Endothelial cell of umbilical vein (primary cell): ENCODE results near the gene GHSR. TPM values are rescaled to one million over a fixed set of nuclear protein-coding genes. Genes with fewer than 3 reads are reported as not detected.

ENCODE experiments used
- BruUV-seq: library from RNA; stranded (reverse); fragments of 400-500 nt; replicated peaks from 2 replicates; lab custom pipeline; 2021; lab: Mats Ljungman, UMichigan
- CTCF ChIA-PET: fragments of 300-600, 350-600 bp; sonication (Branson Sonifier 250); formaldehyde crosslinking; loops from one replicate; lab custom pipeline; 2021; ENCODE audit warnings: antibody characterized with exemption, inconsistent platforms; lab: Charles Lee
- POLR2A ChIA-PET: fragments of 300-600, 350-600 bp; sonication (Branson Sonifier 250); formaldehyde crosslinking; loops from one replicate; lab custom pipeline; 2021; ENCODE audit warnings: antibody characterized with exemption, inconsistent platforms; lab: Charles Lee
- DNase-seq: peaks from one replicate; pipeline ENCODE4 v3.0.0-alpha.2; 2011; ENCODE audit warnings: low read depth, low spot score
- FAIRE-seq: peaks from 2 replicates; lab custom pipeline; 2011; peaks lifted over from hg19 to GRCh38; lab: Jason Lieb, UNC
- H2AFZ ChIP-seq: 2 replicates; pipeline ENCODE4 v1.6.0; 2012; ENCODE audit warnings: low read depth, low read length, control low read depth, inconsistent platforms
- H3K27ac ChIP-seq: 2 replicates; pipeline ENCODE4 v1.5.1; 2011; ENCODE audit warnings: low read depth, mild to moderate bottlenecking, control low read depth, low read length, moderate library complexity; ENCODE audit not compliant: insufficient read depth
- H3K27me3 ChIP-seq, 2 experiments: 2 replicates each; pipeline versions ENCODE4 v1.6.0 to v1.6.1; 2011; ENCODE audit warnings: low read length in 2 of 2, mixed read lengths in 1 of 2; ENCODE audit not compliant: control insufficient read depth in 2 of 2, insufficient read depth in 2 of 2
- H3K36me3 ChIP-seq, 2 experiments: 2 replicates in 1 of 2; 3 replicates in 1 of 2; pipeline ENCODE4 v1.5.1; 2011; ENCODE audit warnings: low read length in 2 of 2, mild to moderate bottlenecking in 1 of 2, moderate library complexity in 1 of 2; ENCODE audit not compliant: control insufficient read depth in 2 of 2, insufficient read depth in 2 of 2; ENCODE audit errors: extremely low read depth in 1 of 2
- H3K4me1 ChIP-seq: 3 replicates; pipeline ENCODE4 v1.5.1; 2011; ENCODE audit warnings: mild to moderate bottlenecking, low read length; ENCODE audit not compliant: control insufficient read depth, insufficient read depth; ENCODE audit errors: extremely low read depth
- H3K4me2 ChIP-seq: 2 replicates; pipeline ENCODE4 v1.6.1; 2011; ENCODE audit warnings: low read length, control low read depth, mixed read lengths; ENCODE audit not compliant: insufficient read depth
- H3K4me3 ChIP-seq, 3 experiments: fragments of 200-600 bp in 1 of 3; sonication (generic), shearing (Covaris generic) in 1 of 3; replicated peaks in 1 of 3; 2 replicates each; pipeline ENCODE4 v1.5.1; 2011 to 2016; ENCODE audit warnings: control low read depth in 3 of 3, low read length in 3 of 3, mild to moderate bottlenecking in 2 of 3, inconsistent platforms in 1 of 3, low read depth in 1 of 3, moderate library complexity in 1 of 3; ENCODE audit not compliant: insufficient read depth in 1 of 3
- H3K79me2 ChIP-seq: 2 replicates; pipeline ENCODE4 v1.6.0; 2012; ENCODE audit warnings: low read length, inconsistent platforms; ENCODE audit not compliant: control insufficient read depth, insufficient read depth
- H3K9ac ChIP-seq: replicated peaks from 2 replicates; pipeline ENCODE3; 2011; ENCODE audit warnings: low read length, control low read depth; ENCODE audit not compliant: insufficient read depth; ENCODE audit errors: extremely low read depth
- H3K9me1 ChIP-seq: replicated peaks from 3 replicates; pipeline ENCODE4 v1.6.0; 2011; ENCODE audit warnings: mild to moderate bottlenecking, low read length; ENCODE audit not compliant: control insufficient read depth, insufficient read depth; ENCODE audit errors: extremely low read depth
- H3K9me3 ChIP-seq: replicated peaks from 2 replicates; pipeline ENCODE4 v1.5.1; 2012; ENCODE audit warnings: low read length, inconsistent platforms; ENCODE audit not compliant: control insufficient read depth, insufficient read depth
- H4K20me1 ChIP-seq: replicated peaks from 2 replicates; pipeline ENCODE3; 2011; ENCODE audit warnings: mild to moderate bottlenecking, low read length; ENCODE audit not compliant: control insufficient read depth, insufficient read depth; ENCODE audit errors: extremely low read depth
- EZH2 ChIP-seq: IDR thresholded peaks from 2 replicates; pipeline ENCODE4 v1.6.1; 2012; ENCODE audit warnings: borderline replicate concordance, low read depth, mild to moderate bottlenecking, moderate library complexity, low read length, inconsistent platforms; ENCODE audit not compliant: severe bottlenecking
- FOS ChIP-seq: IDR thresholded peaks from 2 replicates; pipeline ENCODE4 v1.6.1; 2011; ENCODE audit warnings: mild to moderate bottlenecking, low read length, moderate library complexity, borderline replicate concordance; ENCODE audit not compliant: insufficient read depth
- GATA2 ChIP-seq: IDR thresholded peaks from 2 replicates; pipeline ENCODE4 v1.7.0; 2011; ENCODE audit warnings: low read depth, mild to moderate bottlenecking, moderate library complexity, mixed read lengths, low read length; ENCODE audit not compliant: insufficient read length, insufficient read depth
- JUN ChIP-seq: IDR thresholded peaks from 2 replicates; pipeline ENCODE4 v1.6.1; 2011; ENCODE audit warnings: borderline replicate concordance, low read depth; ENCODE audit not compliant: insufficient read length, insufficient read depth
- MYC ChIP-seq: IDR thresholded peaks from one replicate; pipeline ENCODE4 v1.6.1; 2011; ENCODE audit warnings: mild to moderate bottlenecking, low read depth, low read length
- POLR2A ChIP-seq: IDR thresholded peaks from 2 replicates; pipeline ENCODE4 v1.6.1; 2012; ENCODE audit warnings: low read depth, mild to moderate bottlenecking, control low read depth, low read length
- dilution Hi-C: fragments of 300-500 bp; cut with MboI; formaldehyde crosslinking; loops from one replicate; pipeline ENCODE4 v1.15.0; 2019; ENCODE audit warnings: low sequenced_read_pairs; ENCODE audit not compliant: extremely low pct_ligation_motif_present
- intact Hi-C: fragments of 100-400 bp; cut with micrococcal nuclease; formaldehyde crosslinking; loops from one replicate; pipeline ENCODE4 v1.10.0; 2022
- polyA plus RNA-seq, 4 experiments: library from polyadenylated mRNA; depleted of rRNA in 3 of 4; stranded (reverse) in 3 of 4; unstranded in 1 of 4; fragments of >200 nt; gene quantifications; 2 replicates each; pipeline versions ENCODE4 v1.2.1 to v1.2.3, GENCODE V29; 2011 to 2012; ENCODE audit warnings: missing spikeins in 1 of 4
- total RNA-seq: library from RNA; stranded (reverse); gene quantifications from 2 replicates; pipeline ENCODE4 v1.2.3, GENCODE V29; 2021
- TF ChIP-seq, protein P1 (sequence below), 2 donors: IDR thresholded peaks; 1 replicate in 1 of 2; 2 replicates in 1 of 2; pipeline ENCODE4 v1.5.1; 2011; ENCODE audit warnings: low read length in 2 of 2, mild to moderate bottlenecking in 2 of 2, moderate library complexity in 2 of 2, control low read depth in 1 of 2, inconsistent platforms in 1 of 2, low read depth in 1 of 2; ENCODE audit not compliant: insufficient read depth in 1 of 2; ENCODE audit errors: extremely low read depth in 1 of 2
- TF ChIP-seq, protein P2 (sequence below): IDR thresholded peaks from 2 replicates; pipeline ENCODE4 v1.6.1; 2011; ENCODE audit not compliant: insufficient read depth, insufficient read length

The GHSR gene
- total and polyA plus RNA-seq, 2 donors (not counting 3 experiments of a cell fraction or from before 2014, with no cell fraction given) = not detected

- no peaks in the 10 kb centered on the region for H3K9me3 ChIP-seq
- no peak overlapping the region for H3K4me3 ChIP-seq
- no peak overlapping the region for H3K27ac ChIP-seq
- no peak overlapping the region for H2AFZ ChIP-seq
- intact Hi-C loops = no loop called here
- FAIRE-seq (no peak), DNase-seq (no peak)
- no TSS peak for BruUV-seq
- TF ChIP-seq, protein P1, sequence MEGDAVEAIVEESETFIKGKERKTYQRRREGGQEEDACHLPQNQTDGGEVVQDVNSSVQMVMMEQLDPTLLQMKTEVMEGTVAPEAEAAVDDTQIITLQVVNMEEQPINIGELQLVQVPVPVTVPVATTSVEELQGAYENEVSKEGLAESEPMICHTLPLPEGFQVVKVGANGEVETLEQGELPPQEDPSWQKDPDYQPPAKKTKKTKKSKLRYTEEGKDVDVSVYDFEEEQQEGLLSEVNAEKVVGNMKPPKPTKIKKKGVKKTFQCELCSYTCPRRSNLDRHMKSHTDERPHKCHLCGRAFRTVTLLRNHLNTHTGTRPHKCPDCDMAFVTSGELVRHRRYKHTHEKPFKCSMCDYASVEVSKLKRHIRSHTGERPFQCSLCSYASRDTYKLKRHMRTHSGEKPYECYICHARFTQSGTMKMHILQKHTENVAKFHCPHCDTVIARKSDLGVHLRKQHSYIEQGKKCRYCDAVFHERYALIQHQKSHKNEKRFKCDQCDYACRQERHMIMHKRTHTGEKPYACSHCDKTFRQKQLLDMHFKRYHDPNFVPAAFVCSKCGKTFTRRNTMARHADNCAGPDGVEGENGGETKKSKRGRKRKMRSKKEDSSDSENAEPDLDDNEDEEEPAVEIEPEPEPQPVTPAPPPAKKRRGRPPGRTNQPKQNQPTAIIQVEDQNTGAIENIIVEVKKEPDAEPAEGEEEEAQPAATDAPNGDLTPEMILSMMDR (IDR thresholded peaks at IDR 0.05; ENCODE audit: extremely low read depth in 1 of 2, insufficient read depth in 1 of 2, low read depth in 1 of 2, low read length in 2 of 2) = no peak
- TF ChIP-seq FOS (no peak), GATA2 (no peak), EZH2 (no peak), MYC (no peak), POLR2A (no peak), JUN (no peak)
- TF ChIP-seq, protein P2, sequence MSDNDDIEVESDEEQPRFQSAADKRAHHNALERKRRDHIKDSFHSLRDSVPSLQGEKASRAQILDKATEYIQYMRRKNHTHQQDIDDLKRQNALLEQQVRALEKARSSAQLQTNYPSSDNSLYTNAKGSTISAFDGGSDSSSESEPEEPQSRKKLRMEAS = no peak
- H3K79me2 ChIP-seq = no peaks in the 10 kb centered on the region
- no peak overlapping the region for H3K9ac ChIP-seq
- dilution Hi-C loops = no loop called here
- H4K20me1 ChIP-seq = no peaks in the 10 kb centered on the region
- no peak overlapping the region for H3K4me2 ChIP-seq
- ChIA-PET POLR2A (no interaction called here), CTCF (interaction anchor here (1.1 kb wide), 1 partner anchor 9 kb away, joined by 4 read pairs; no protein-coding TSS in a partner anchor)
- H3K27me3 ChIP-seq = peaks cover 8 to 11% of the 10 kb centered on the region in 2 experiments
- no peaks in the 10 kb centered on the region for H3K36me3 ChIP-seq
- H3K4me1 ChIP-seq = no peaks in the 10 kb centered on the region
- no peaks in the 10 kb centered on the region for H3K9me1 ChIP-seq
Measured at GRCh38 chr3:172437713-172438112, 10.5 kb downstream of the GHSR start.
